Activated naive CD4-positive, alpha-beta T cell treated with Interleukin-2 at 50 U/mL for 16 hours (primary cell): ENCODE measurements around the gene CACNB3.

ENCODE experiments used
- DNase-seq: peaks from one replicate; pipeline ENCODE4 v3.0.0-alpha.2; 2020

Gene CACNB3

DNA sequence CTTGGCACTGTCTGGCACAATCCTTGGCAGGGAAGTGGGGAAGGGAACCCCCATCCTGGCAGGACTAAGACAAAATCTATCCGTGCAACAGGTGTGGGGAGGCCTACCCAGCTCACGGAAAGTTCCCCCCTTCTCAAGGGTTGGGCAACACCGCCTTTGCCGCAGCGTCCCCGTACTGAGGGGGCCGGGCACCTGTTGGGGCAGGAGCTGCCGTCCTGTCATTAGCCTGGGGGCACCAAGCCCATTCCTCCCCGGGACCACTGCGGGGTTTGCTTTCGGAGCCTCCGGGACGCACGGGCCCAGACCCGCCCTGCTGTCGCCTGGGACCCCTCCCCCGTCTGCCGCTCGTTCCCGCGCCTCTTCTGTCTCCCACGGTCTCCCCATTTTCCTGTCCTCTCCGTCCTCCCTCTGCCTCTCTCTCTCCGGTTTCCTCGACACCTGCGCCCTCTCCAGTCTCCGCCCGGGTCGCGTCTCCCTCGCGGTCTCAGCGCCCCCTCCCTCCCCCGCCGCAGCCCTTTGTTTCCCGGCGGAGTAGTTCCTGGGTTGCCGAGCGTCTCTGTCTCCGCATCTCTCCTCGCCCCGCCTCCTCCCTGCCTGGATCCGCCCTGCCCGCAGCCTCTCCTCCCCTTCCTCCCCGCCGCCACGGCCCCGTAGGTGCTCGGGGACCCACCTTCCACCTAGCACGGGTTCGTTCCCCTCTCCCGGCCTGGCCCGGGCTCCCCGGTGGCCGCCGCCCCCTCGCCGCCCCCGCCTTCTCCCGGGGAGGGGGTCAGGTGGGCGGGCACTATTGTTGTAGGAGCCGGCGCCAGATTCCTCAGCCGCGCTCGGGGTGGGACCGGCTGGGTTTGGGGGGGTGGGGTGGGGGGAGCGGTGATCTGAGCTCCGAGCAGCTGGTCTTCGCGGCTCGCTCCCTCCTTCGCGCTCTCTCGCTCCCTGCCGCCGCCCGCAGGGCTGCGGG is at the start of gene CACNB3:
Gene CACNB3, plus strand, starts transcription at position 624 of the 958 bp plus-strand sequence. CDS start 434 bp downstream, outside the sequence.
- peak; percentile 84 for DNase-seq

DNA sequence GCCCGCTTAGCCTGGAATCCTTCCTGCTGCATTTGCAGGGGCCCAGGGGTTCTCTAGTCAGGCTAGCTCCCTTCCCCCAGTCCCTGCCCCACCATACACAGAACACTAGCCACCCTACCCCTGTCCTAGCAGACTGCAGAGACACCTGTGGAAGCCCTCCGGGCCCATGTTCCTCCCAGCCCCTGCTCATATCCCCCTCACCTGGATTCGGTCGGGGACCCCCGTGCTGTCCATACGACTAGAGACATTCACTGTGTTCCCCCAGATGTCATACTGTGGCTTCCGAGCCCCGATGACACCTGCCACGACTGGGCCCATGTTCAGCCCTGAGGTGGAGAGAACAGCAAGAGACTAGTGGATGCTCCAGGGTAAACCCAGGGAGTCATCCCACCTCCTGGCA is 49.6 kb upstream of the CACNB3 start:
- no peak for DNase-seq

DNA sequence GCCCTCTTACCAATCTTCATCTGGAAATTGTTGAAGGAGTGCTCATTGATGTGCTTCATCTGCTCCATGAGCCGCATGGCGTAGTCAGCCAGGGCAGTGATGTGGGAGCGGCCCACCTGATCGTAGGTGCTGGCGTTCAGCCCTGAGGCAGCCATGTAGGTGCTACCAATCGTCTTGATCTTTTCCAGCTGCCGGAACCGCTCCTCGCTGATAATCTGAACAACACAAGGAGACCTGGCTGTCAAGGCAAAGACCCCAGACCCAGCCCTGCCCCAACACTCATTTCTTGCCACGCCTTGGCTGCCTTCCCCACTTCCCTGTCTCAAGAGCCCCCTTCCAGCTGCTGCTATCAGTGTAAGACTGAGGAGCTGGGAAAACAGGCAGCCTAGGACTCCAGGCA is 47.5 kb upstream of the CACNB3 start:
- DNase-seq: no peak

DNA sequence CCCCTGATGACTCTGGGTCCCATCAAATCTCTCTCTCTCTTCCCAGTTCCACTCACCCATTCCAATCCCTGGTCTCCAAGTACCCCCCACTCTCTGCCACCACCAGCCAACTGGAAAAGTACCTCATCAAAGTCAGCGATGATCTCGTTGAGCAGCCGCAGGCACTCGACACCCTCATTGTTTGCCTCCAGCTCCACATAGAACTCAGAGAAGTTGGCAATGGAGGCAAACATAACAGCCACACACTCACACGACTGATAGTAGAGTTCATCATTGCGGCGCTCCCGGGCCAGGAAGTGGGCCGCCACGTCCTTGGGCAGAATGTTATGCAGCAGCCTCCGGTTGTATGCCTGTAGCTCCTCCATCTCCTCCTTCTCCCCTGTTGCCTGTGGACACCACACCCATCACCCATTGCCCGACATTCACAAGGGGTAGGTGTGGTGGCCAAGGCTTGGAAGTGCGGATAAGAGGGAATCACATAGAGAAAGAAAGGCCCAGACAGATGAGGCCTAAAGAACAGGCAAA is 46.6 kb upstream of the CACNB3 start:
- DNase-seq: no peak

- DNase-seq: no peak
Measured at GRCh38 chr12:48773686-48774085, 44.6 kb upstream of the CACNB3 start.

DNA sequence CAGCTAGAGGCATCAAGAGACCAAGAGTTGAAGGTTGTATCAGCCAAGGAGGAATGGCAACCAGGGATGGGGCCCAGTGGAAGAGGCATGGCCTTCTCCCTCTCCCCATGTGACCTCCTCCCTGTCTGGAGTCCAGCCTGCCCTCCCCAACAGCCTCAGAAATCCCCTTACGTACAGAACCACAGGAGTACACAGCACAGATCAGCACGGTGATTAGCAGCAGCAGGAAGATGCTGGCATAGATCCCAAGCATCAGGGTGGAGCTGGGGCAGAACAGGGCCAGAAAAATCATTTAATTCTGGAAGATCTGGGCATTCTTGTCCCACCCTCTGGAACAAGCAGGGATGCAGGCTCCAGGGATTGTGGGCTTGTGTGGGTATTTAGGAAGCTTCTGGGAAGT is 43.8 kb upstream of the CACNB3 start:
- no peak for DNase-seq

DNA sequence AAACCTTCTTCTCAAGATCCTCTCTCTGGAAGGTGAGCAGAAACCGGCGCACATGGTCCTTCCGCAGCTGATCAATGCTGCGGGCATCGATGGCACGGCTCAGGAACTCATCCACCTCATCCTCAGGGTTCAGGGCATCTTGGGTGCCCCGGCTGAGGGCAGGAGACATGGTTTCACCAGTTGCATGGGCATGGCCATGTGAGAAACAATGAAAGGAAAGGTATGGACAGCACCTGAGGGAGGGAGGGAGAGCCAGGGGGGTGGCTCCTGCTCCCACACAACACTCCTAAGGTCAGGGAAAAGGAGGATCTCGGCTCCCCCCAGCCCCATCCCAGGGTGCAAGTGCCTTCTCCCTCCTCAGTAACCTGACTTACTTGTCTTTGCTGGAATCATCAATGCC is 43.0 kb upstream of the CACNB3 start:
- no peak for DNase-seq

DNA sequence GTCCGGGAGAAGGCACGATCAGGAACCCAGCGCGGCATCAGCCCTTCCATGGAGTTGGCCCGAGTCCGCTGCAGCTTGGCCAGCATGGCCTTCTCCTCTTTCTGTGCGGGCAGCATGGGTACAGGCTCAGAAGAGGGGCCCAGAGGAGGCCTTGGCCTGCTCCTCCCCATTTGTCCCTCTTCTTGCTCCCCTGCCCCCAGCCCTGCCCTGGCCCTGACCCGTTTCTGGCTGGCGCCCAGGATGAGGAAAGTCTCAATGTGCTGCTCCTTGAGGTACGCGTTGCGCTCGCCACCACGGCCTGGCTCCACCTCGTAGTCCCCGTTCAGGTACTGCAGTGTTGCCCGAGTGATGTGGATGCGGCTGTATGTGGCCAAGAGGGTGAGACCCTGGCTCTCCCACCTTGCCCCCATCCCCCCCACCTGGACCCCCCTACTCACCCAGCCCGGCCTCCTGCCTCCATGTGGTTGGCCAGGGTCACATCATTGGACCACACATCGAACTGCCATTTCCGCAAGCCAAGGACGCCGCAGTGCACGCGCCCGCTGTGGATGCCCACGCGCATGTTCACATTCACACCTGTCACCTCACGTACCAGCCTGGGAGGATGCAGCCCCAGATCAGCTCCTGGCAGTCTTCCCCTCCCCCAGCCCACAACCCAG is 42.2 kb upstream of the CACNB3 start:
- no peak for DNase-seq

- DNase-seq: no peak
Measured at GRCh38 chr12:48776956-48777355, 41.3 kb upstream of the CACNB3 start.

GRCh38 chr12:48777501-48778400 is 40.5 kb upstream of the CACNB3 start:
- no peak for DNase-seq

DNA sequence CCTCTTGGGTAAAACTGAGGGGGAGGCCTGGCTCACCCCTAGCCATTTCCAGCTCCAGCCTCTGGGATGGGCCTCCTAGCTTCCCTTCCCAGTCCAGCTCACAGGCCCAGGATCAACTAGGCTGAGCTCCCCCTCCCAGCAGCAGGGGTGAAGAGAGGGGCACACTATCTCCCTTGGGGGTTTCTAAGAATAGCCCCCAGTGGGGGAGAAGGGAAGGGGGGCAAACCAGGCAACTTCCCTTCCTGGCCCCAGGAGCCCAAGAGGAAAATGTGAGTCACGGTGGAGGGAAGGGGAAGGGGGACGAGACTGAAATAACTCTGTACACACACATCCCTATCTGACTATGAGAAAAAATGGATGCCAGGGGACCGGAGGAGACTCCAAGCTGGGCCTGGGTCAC is 38.4 kb upstream of the CACNB3 start:
- DNase-seq: no peak

- DNase-seq: no peak
Measured at GRCh38 chr12:48780381-48781025, 37.8 kb upstream of the CACNB3 start.

- no peak for DNase-seq
Measured at GRCh38 chr12:48781750-48782456, 36.4 kb upstream of the CACNB3 start.

GRCh38 chr12:48782457-48783395 is 35.6 kb upstream of the CACNB3 start:
- DNase-seq: no peak

- no peak for DNase-seq
Measured at GRCh38 chr12:48783432-48783831, 34.9 kb upstream of the CACNB3 start.

DNA sequence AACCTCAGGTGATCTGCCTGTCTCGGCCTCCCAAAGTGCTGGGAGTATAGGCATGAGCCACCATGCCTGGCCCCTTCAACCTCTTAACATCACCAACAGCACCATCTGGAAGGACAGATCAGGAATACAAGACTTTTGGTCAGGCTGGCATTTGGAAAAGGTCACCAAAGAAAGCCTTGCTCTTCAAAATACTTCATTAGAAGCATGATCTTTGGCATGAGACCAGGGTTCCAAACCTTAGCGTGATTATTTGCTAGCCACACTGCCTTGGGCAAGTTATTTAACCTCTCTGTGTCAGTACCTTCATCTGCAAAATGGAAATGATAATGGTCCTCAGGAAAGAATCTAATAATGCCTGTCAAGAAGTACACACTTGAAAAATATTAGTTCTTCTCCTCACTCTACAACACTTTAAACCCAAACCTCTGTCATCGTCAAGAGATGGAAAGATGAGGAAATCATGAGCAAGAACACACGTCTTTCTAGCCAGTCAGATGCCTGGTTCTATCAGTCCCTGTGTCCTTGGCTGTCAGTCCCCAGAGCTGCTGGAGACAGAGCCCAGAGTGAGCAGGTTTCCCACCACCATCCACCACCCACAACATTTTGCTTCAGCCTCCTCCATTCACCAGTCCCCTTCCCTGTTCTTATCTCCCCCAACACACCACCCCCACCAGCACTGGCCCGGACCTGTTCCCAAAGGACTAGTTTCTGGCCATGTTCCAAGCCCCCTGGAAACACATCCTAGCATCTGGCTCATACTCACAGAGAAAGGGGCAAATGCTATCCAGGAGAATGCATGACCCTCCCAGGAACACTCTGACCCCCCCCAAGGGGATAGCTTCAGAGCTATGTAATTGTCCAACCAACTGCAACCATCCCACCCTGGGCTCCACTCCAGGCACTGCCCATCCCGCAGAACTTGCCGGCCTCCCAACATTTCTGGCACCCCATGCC is 31.4 kb upstream of the CACNB3 start:
- no peak for DNase-seq

- no peak for DNase-seq
Measured at GRCh38 chr12:48787791-48788523, 30.3 kb upstream of the CACNB3 start.

DNA sequence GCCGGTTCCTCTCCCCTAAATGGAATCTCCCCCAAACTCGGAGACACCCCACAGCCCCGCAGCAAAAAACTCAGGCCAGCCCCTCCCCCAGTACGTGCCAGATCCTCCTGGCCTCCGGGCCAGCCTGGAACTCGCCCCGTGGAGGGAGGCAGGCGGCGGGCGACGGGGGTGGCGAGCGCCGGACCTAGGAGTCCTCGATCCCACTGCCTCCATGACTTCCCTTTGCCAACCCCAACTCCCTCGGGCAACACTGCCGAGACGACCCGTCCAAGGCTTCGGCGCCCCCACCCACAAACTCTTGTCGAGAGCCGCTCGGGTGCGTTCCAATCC is 29.8 kb upstream of the CACNB3 start:
- no peak for DNase-seq
